Stomach (tissue), 9 donors: ENCODE results near the gene KIF4A. TPM values are rescaled to one million over a fixed set of nuclear protein-coding genes. Genes with fewer than 3 reads are reported as not detected.

Experiments used
- DNase-seq, 2 donors: peaks; one replicate each; pipeline versions ENCODE4 v3.0.0 to v3.0.0-alpha.2; 2013 to 2019
- H3K27ac ChIP-seq, 5 donors: fragments of 200-600 bp in 4 of 5; sonication (generic) in 4 of 5; one replicate each; pipeline ENCODE4 v1.5.1; 2013 to 2019; ENCODE audit warnings: mild to moderate bottlenecking in 1 of 5, moderate library complexity in 1 of 5
- H3K27me3 ChIP-seq, 3 donors: fragments of 200-600 bp; sonication (generic); one replicate each; pipeline ENCODE4 v1.5.1; 2017 to 2019; ENCODE audit warnings: mixed run types in 1 of 3
- H3K36me3 ChIP-seq, 4 donors: fragments of 200-600 bp; sonication (generic); 1 replicate in 3 of 4; 2 replicates in 1 of 4; pipeline ENCODE4 v1.5.1; 2016 to 2019
- H3K4me1 ChIP-seq, 4 donors: fragments of 200-600 bp; sonication (generic); one replicate each; pipeline ENCODE4 v1.5.1; 2016 to 2019
- H3K4me3 ChIP-seq, 4 donors: fragments of 200-600 bp; sonication (generic) in 3 of 4; one replicate each; pipeline ENCODE4 v1.5.1; 2016 to 2019; ENCODE audit warnings: mild to moderate bottlenecking in 1 of 4
- H3K9me3 ChIP-seq, 4 donors: fragments of 200-600 bp; sonication (generic); one replicate each; pipeline ENCODE4 v1.5.1; 2016 to 2019
- EP300 ChIP-seq: sonication (generic); formaldehyde crosslinking; IDR thresholded peaks from one replicate; pipeline ENCODE4 v1.6.1; 2017; ENCODE audit warnings: antibody characterized with exemption
- POLR2A ChIP-seq, 4 donors: fragments of 450-650 bp; IDR thresholded peaks; one replicate each; pipeline ENCODE4 v1.6.1; 2016; ENCODE audit warnings: antibody characterized with exemption in 4 of 4, control low read depth in 2 of 4, mild to moderate bottlenecking in 1 of 4, moderate library complexity in 1 of 4
- POLR2AphosphoS5 ChIP-seq, 3 donors: sonication (generic); formaldehyde crosslinking; IDR thresholded peaks; one replicate each; pipeline ENCODE4 v1.6.1; 2016; ENCODE audit warnings: antibody characterized with exemption in 3 of 3
- WGBS, 5 donors: extraction: QIAGEN DNeasy Blood & Tissue Kit in 3 of 5; methylation state at CpG; one replicate each; pipeline versions ENCODE4 v1.1.5 to v1.1.7; 2013 to 2018; 5-methylcytosine and 5-hydroxymethylcytosine counted together
- intact Hi-C: fragments of 100-400 bp; cut with DNase I; formaldehyde crosslinking; loops from one replicate; pipeline ENCODE4 v1.15.1; 2023; ENCODE audit warnings: low total_unique reads
- polyA plus RNA-seq, 3 donors: library from polyadenylated mRNA; stranded (reverse); fragments of 200-250 nt; gene quantifications; one replicate each; pipeline ENCODE4 v1.2.3, GENCODE V29; 2013
- total RNA-seq, 5 donors: library from RNA; depleted of rRNA; stranded (reverse); fragments of >200 nt; gene quantifications; one replicate each; pipeline versions ENCODE4 v1.1.0 to v1.2.3, GENCODE V29; 2014 to 2016
- TF ChIP-seq, protein P1 (sequence below), 7 experiments: fragments of 450-650 bp in 4 of 7; fragments of 200-600 bp in 3 of 7; sonication (generic) in 3 of 7; IDR thresholded peaks; one replicate each; pipeline ENCODE4 v1.5.1; 2016 to 2019; ENCODE audit warnings: antibody characterized with exemption in 7 of 7, control low read depth in 2 of 7, mild to moderate bottlenecking in 1 of 7
- donor health status: healthy with polysubstance abuse.
- donor health status: Bipolar disorder and iron deficiency.
- donor health status: healthy.

Gene KIF4A
- total and polyA plus RNA-seq, 8 donors = 0.31 to 26.9 (median 2.0) TPM; not detected in 1

- intact Hi-C loops = no loop called here
Measured at GRCh38 chrX:70427365-70427764, 137.5 kb downstream of the KIF4A start.

GRCh38 chrX:70429759-70430158, 139.9 kb downstream of the KIF4A start:
- H3K4me1 ChIP-seq = peaks cover 0 to 2% (median under 1%) of the 10 kb centered on the region in 4 donors
- TF ChIP-seq, protein P1, sequence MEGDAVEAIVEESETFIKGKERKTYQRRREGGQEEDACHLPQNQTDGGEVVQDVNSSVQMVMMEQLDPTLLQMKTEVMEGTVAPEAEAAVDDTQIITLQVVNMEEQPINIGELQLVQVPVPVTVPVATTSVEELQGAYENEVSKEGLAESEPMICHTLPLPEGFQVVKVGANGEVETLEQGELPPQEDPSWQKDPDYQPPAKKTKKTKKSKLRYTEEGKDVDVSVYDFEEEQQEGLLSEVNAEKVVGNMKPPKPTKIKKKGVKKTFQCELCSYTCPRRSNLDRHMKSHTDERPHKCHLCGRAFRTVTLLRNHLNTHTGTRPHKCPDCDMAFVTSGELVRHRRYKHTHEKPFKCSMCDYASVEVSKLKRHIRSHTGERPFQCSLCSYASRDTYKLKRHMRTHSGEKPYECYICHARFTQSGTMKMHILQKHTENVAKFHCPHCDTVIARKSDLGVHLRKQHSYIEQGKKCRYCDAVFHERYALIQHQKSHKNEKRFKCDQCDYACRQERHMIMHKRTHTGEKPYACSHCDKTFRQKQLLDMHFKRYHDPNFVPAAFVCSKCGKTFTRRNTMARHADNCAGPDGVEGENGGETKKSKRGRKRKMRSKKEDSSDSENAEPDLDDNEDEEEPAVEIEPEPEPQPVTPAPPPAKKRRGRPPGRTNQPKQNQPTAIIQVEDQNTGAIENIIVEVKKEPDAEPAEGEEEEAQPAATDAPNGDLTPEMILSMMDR (IDR thresholded peaks at IDR 0.05) = no peak
- TF ChIP-seq POLR2A (IDR thresholded peaks at IDR 0.05) (no peak), POLR2AphosphoS5 (IDR thresholded peaks at IDR 0.05) (no peak), EP300 (no peak)
- H3K27ac ChIP-seq = no peak overlapping the region
- 81 to 94% (median 92%) methylated on average over 6 of the region's 6 CpGs for WGBS, 5 donors
- intact Hi-C loops = no loop called here
- H3K27me3 ChIP-seq = peaks cover 0 to 4% (median 0%) of the 10 kb centered on the region in 3 donors
- no peaks in the 10 kb centered on the region for H3K36me3 ChIP-seq
- no peaks in the 10 kb centered on the region for H3K9me3 ChIP-seq
- H3K4me3 ChIP-seq = no peak overlapping the region
- DNase-seq = no peak

More at GRCh38 chrX:70427365-70427764, 137.5 kb downstream of the KIF4A start:
- no peak for TF ChIP-seq POLR2A (IDR thresholded peaks at IDR 0.05)
- TF ChIP-seq, protein P1 (IDR thresholded peaks at IDR 0.05) = no peak
- no peak for TF ChIP-seq POLR2AphosphoS5 (IDR thresholded peaks at IDR 0.05)
- TF ChIP-seq EP300 = no peak
- Histone ChIP-seq H3K27me3 (peaks cover 0 to 19% (median 5%) of the 10 kb centered on the region in 3 donors), H3K27ac (no peak overlapping the region), H3K36me3 (no peaks in the 10 kb centered on the region), H3K9me3 (no peaks in the 10 kb centered on the region), H3K4me3 (no peak overlapping the region), H3K4me1 (no peaks in the 10 kb centered on the region)
- WGBS, 5 donors = 63 to 80% (median 70%) methylated on average over 2 of the region's 2 CpGs
- no peak for DNase-seq

- TF ChIP-seq POLR2A (IDR thresholded peaks at IDR 0.05) (no peak), EP300 (no peak), POLR2AphosphoS5 (IDR thresholded peaks at IDR 0.05) (no peak)
- TF ChIP-seq, protein P1 (IDR thresholded peaks at IDR 0.05) = no peak
- Histone ChIP-seq H3K9me3 (no peaks in the 10 kb centered on the region), H3K36me3 (no peaks in the 10 kb centered on the region), H3K4me1 (peaks cover 0 to 9% (median 4%) of the 10 kb centered on the region in 4 donors), H3K27me3 (peaks cover 0 to 6% (median 0%) of the 10 kb centered on the region in 3 donors), H3K4me3 (peak overlapping the region; percentile 51 to 63 (median 58)), H3K27ac (peak overlapping the region; percentile 73 to 85 (median 77))
- 43 to 69% (median 56%) methylated on average over 13 to 15 of the region's 15 CpGs for WGBS, 5 donors
- no peak for DNase-seq
- intact Hi-C loops = no loop called here
Measured at GRCh38 chrX:70432936-70433847, 143.3 kb downstream of the KIF4A start.

GRCh38 chrX:70433848-70434351, 144.0 kb downstream of the KIF4A start:
- H3K27ac ChIP-seq = peak overlapping the region; percentile 73 to 85 (median 77)

More at GRCh38 chrX:70433848-70434351, 144.0 kb downstream of the KIF4A start:
- 0 to 37% (median 6%) methylated on average over 3 to 37 of the region's 37 CpGs for WGBS, 5 donors
- peak; percentile 82 to 93 for DNase-seq
- H3K9me3 ChIP-seq = no peaks in the 10 kb centered on the region
- TF ChIP-seq POLR2AphosphoS5 (IDR thresholded peaks at IDR 0.05) (peak in 1 of 3 donors; percentile 41), EP300 (no peak)
- TF ChIP-seq, protein P1 (IDR thresholded peaks at IDR 0.05) = peak in 5 of 7 experiments; percentile 51 to 68 (median 60)
- H3K4me1 ChIP-seq = peaks cover 0 to 9% (median 4%) of the 10 kb centered on the region in 4 donors
- intact Hi-C loops = no loop called here
- H3K4me3 ChIP-seq = peak overlapping the region; percentile 51 to 63 (median 58)
- peaks cover 0 to 6% (median 0%) of the 10 kb centered on the region in 3 donors for H3K27me3 ChIP-seq
- no peaks in the 10 kb centered on the region for H3K36me3 ChIP-seq
